Pons (tissue), 1 donor: ENCODE measurements around the gene SAMD8.
A peak's percentile ranks its signal among the peaks of the same experiment; 100 is the strongest.

Experiments used
- DNase-seq: peaks from one replicate; pipeline ENCODE4 v3.0.0-alpha.2; 2016; ENCODE audit warnings: low spot score

Gene SAMD8

DNA sequence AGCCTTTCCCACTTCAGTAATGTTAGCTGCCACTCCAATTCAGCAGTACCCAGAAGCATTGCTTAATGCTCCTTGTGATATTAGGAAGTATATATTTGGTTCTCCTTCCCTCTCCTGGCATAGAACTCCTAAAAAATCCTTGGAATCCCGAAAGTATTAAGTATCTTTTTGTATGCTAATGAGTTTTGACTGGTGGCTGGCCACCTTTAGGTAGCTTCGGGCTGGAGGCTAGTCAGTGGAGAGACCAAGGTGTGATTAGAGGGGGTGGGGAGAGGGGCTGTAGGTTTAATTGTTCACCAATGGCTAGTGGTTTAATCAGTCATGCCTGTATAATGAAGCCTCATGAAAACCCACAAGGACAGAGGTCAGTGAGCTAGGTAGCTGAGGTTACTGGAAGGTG lies 112.1 kb downstream of the SAMD8 start:
- no peak for DNase-seq

DNA sequence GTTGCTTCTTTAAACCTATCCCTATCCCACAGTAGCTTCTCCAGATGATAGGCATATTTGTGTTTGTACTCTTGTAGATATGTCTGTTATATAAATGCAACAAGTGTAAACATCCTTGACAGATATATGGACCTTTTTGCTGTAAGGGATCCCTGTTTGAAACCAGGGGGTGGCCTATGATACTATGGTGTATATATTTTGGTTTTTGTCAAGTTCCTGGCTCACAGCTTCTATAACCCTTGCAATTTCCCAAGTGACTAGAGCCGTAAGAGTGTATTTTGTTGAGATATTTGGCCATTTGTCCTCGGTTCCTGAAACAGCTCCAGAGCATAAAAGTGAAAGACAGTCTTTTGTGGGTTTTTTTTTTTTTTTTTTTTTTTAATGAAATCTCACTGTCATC lies 114.6 kb downstream of the SAMD8 start:
- no peak for DNase-seq

DNA sequence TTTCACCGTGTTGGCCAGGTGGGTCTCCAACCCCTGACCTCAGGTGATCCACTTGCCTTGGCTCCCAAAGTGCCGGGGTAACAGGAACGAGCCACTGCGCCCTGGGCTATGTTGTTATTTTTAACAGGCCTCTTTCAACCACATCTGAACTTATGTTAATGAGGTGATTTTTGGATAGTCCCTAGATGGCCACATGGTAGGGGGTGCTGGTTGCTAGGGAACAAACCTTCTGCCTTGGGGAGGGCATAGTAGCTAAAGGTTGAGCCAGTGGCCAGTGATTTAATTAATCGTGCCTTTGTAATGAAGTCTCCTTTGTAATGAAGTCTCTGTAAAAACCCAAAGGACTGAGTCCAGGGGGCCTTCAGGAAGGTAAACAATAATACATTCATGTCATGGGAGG lies 115.2 kb downstream of the SAMD8 start:
- DNase-seq = no peak

DNA sequence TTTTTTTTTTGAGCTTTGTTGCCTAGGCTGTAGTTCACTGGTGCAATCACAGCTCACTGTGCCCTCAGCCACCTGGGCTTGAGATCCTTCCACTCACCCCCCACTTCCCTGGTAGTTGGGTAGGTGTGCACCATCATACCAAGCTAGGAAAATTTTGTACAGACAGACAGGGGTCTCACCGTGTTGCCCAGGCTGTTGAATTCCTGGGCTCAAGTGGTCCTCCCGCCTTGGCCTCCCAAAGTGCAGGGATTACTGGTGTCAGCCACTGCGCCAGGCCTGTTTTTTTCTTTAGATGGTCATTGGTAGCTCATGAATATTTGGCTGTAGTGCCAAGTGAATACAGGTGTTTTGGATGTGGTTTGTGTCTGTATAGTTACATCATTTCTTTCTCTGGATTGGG lies 116.8 kb downstream of the SAMD8 start:
- no peak for DNase-seq

DNA sequence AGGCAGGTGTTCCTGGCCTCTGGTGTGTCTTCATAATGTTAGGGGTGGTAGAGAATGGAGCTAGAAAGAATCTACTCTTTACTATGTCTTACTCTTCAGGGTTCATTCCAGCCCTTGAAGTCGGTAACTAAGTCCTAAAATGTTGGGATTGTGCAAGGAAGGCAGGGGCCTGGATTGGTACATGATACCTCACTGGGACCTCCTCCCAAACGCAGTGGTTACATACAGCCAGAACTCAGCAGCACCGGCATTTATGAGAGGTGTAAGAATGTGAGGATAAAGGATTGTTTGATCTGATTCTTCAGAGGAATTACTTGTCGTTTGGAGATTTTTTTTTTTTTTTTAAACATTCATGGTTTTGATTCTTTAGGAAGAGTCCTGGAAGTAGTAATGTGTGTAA lies 117.4 kb downstream of the SAMD8 start:
- no peak for DNase-seq

DNA sequence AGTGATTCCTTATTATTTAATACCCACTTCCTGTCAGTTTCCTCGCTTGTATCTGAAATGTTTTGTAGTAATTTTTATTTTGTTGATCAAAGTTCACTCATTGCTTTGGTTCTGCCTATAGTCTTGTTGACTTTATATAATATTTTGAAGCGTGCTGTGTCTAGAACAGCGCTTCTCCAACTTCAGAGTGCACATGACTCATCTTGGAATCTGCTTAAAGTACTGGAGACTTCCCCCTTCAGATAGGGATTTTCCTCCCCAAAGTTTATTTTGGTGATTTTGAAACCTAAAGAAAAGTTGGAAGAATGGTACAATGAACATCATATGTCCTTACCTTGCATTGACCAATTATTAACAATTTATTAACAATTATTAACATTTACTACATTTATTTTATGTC lies 118.5 kb downstream of the SAMD8 start:
- no peak for DNase-seq

DNA sequence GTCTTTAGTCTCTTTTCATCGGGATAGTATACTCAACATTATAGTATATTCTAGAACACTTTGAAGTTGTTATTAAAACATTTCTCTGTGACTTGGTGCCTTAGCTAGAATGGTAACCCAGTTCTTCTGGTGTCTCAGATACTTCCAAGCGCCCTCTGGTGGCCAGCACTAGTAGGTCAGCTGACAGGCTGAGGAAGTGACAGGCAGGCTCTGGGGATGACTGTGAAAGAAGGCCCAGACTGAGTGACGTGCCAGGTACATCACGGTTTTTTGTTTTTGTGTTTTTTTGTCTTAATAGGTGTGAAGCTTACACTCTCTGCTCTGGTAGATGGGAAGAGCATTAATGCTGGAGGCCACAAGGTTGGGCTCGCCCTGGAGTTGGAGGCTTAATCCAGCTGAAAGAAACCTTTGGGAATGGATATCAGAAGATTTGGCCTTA lies 119.2 kb downstream of the SAMD8 start:
- DNase-seq = peak; percentile 92
